CD14-positive monocyte (primary cell): ENCODE results near the gene TSHR. TPM values are rescaled to one million over a fixed set of nuclear protein-coding genes. Genes with fewer than 3 reads are reported as not detected.

ENCODE experiments used
- DNase-seq, 3 donors: peaks; one replicate each; pipeline ENCODE4 v3.0.0-alpha.2; 2011 to 2022
- H2AFZ ChIP-seq: 2 replicates; pipeline ENCODE4 v1.6.0; 2012; ENCODE audit warnings: mild to moderate bottlenecking, low read depth, low read length, inconsistent platforms; ENCODE audit not compliant: insufficient read depth, poor library complexity, severe bottlenecking
- H3K27ac ChIP-seq, 2 donors: 1 replicate in 1 of 2; 2 replicates in 1 of 2; pipeline ENCODE4 v1.5.1; 2012 to 2013; ENCODE audit warnings: low read length in 2 of 2, control low read depth in 1 of 2, inconsistent platforms in 1 of 2, low read depth in 1 of 2, mild to moderate bottlenecking in 1 of 2
- H3K27me3 ChIP-seq, 2 donors: one replicate each; pipeline versions ENCODE4 v1.6.0 to v1.6.1; 2011 to 2013; ENCODE audit warnings: low read length in 2 of 2; ENCODE audit not compliant: control insufficient read depth in 2 of 2, insufficient read depth in 2 of 2
- H3K36me3 ChIP-seq, 2 donors: replicated peaks in 1 of 2; 1 replicate in 1 of 2; 2 replicates in 1 of 2; pipeline versions ENCODE4 v1.5.1 to v1.6.1; 2012 to 2013; ENCODE audit warnings: low read length in 2 of 2, control low read depth in 1 of 2, inconsistent platforms in 1 of 2, mild to moderate bottlenecking in 1 of 2; ENCODE audit not compliant: insufficient read depth in 2 of 2, control insufficient read depth in 1 of 2
- H3K4me1 ChIP-seq, 2 donors: 1 replicate in 1 of 2; 2 replicates in 1 of 2; pipeline versions ENCODE4 v1.5.1 to v1.6.1; 2012 to 2013; ENCODE audit warnings: low read length in 2 of 2, control low read depth in 1 of 2, inconsistent platforms in 1 of 2, mild to moderate bottlenecking in 1 of 2, moderate library complexity in 1 of 2; ENCODE audit not compliant: insufficient read depth in 2 of 2, control insufficient read depth in 1 of 2
- H3K4me2 ChIP-seq: replicated peaks from 2 replicates; pipeline ENCODE3; 2012; ENCODE audit warnings: low read length, moderate library complexity, mild to moderate bottlenecking; ENCODE audit not compliant: poor library complexity, severe bottlenecking; ENCODE audit errors: extremely low read depth
- H3K4me3 ChIP-seq, 3 experiments: fragments of 200-600 bp in 1 of 3; sonication (generic) in 1 of 3; replicated peaks in 1 of 3; 1 replicate in 2 of 3; 2 replicates in 1 of 3; pipeline ENCODE4 v1.5.1; 2011 to 2013; ENCODE audit warnings: low read length in 3 of 3, mild to moderate bottlenecking in 3 of 3, control low read depth in 2 of 3, low read depth in 2 of 3, inconsistent platforms in 1 of 3, moderate library complexity in 1 of 3
- H3K79me2 ChIP-seq: 2 replicates; pipeline ENCODE4 v1.6.0; 2012; ENCODE audit warnings: mild to moderate bottlenecking, control low read depth, inconsistent platforms, low read length, moderate library complexity; ENCODE audit not compliant: insufficient read depth
- H3K9ac ChIP-seq: 2 replicates; pipeline ENCODE4 v1.6.0; 2017; ENCODE audit warnings: low read length, mild to moderate bottlenecking; ENCODE audit not compliant: insufficient read depth, poor library complexity, severe bottlenecking
- H3K9me3 ChIP-seq, 2 donors: replicated peaks in 1 of 2; 1 replicate in 1 of 2; 2 replicates in 1 of 2; pipeline versions ENCODE4 v1.5.1 to v1.6.1; 2012 to 2013; ENCODE audit warnings: low read length in 2 of 2, control low read depth in 1 of 2; ENCODE audit not compliant: control insufficient read depth in 1 of 2, insufficient read depth in 1 of 2
- H4K20me1 ChIP-seq: 2 replicates; pipeline ENCODE4 v1.6.0; 2012; ENCODE audit warnings: mild to moderate bottlenecking, low read length, control low read depth, moderate library complexity; ENCODE audit not compliant: insufficient read depth
- H3K27ac Mint-ChIP-seq, 7 donors: one replicate each; pipeline ENCODE4 v1.8.0; 2020; ENCODE audit warnings: mild to moderate bottlenecking in 7 of 7, mixed read lengths in 7 of 7, moderate library complexity in 6 of 7, inconsistent platforms in 2 of 7
- H3K27me3 Mint-ChIP-seq, 3 donors: one replicate each; pipeline ENCODE4 v1.8.0; 2021 to 2022; ENCODE audit warnings: low read depth in 3 of 3, mild to moderate bottlenecking in 3 of 3, mixed read lengths in 3 of 3, moderate library complexity in 3 of 3, inconsistent platforms in 1 of 3
- H3K36me3 Mint-ChIP-seq, 2 donors: one replicate each; pipeline ENCODE4 v1.8.0; 2020; ENCODE audit warnings: mixed read lengths in 2 of 2, inconsistent platforms in 1 of 2, mild to moderate bottlenecking in 1 of 2
- H3K4me1 Mint-ChIP-seq: one replicate; pipeline ENCODE4 v1.8.0; 2020; ENCODE audit warnings: mild to moderate bottlenecking, mixed read lengths
- H3K4me3 Mint-ChIP-seq, 2 donors: one replicate each; pipeline ENCODE4 v1.8.0; 2020; ENCODE audit warnings: mild to moderate bottlenecking in 2 of 2, mixed read lengths in 2 of 2, moderate library complexity in 1 of 2
- H3K9me3 Mint-ChIP-seq, 7 donors: one replicate each; pipeline ENCODE4 v1.8.0; 2020 to 2022; ENCODE audit warnings: mixed read lengths in 7 of 7, mild to moderate bottlenecking in 6 of 7, moderate library complexity in 6 of 7, inconsistent platforms in 2 of 7
- CTCF ChIP-seq: fragments of 200-600 bp; IDR thresholded peaks from one replicate; pipeline ENCODE4 v1.8.0; 2022; ENCODE audit warnings: antibody characterized with exemption, mild to moderate bottlenecking
- WGBS: methylation state at CpG from one replicate; pipeline ENCODE4 v1.1.5; 2013; ENCODE audit warnings: missing lambda C conversion rate; ENCODE audit not compliant: insufficient coverage; 5-methylcytosine and 5-hydroxymethylcytosine counted together
- intact Hi-C, 2 donors: fragments of 100-400 bp; cut with micrococcal nuclease; formaldehyde crosslinking; loops; one replicate each; pipeline versions ENCODE4 v1.15.0 to v1.15.1; 2023
- polyA plus RNA-seq, 3 donors: library from polyadenylated mRNA; depleted of rRNA in 1 of 3; unstranded in 2 of 3; stranded (reverse) in 1 of 3; fragments of 300-500 nt in 2 of 3; fragments of >200 nt in 1 of 3; fragmentation: Illumina TruSeq in 2 of 3; gene quantifications; 1 replicate in 2 of 3; 2 replicates in 1 of 3; pipeline ENCODE4 v1.2.3, GENCODE V29; 2012 to 2021

TSHR gene
- polyA plus RNA-seq, 3 donors = not detected

GRCh38 chr14:80977221-80977620, 21.8 kb downstream of the TSHR start:
- Mint-ChIP-seq H3K27ac (no peak overlapping the region), H3K4me3 (no peak overlapping the region), H3K36me3 (no peaks in the 10 kb centered on the region), H3K9me3 (peaks cover 0 to 1% (median 0%) of the 10 kb centered on the region in 7 donors), H3K4me1 (no peaks in the 10 kb centered on the region), H3K27me3 (peaks cover 3% of the 10 kb centered on the region in 3 donors)
- Histone ChIP-seq H3K27me3 (no peaks in the 10 kb centered on the region), H3K4me2 (no peak overlapping the region), H4K20me1 (no peaks in the 10 kb centered on the region), H2AFZ (no peak overlapping the region), H3K9me3 (no peaks in the 10 kb centered on the region), H3K36me3 (no peaks in the 10 kb centered on the region), H3K4me3 (no peak overlapping the region), H3K9ac (no peak overlapping the region), H3K4me1 (no peaks in the 10 kb centered on the region), H3K79me2 (no peaks in the 10 kb centered on the region), H3K27ac (no peak overlapping the region)
- intact Hi-C loops = no loop called here
- no peak for TF ChIP-seq CTCF
- DNase-seq = no peak

GRCh38 chr14:80978403-80978802, 23.0 kb downstream of the TSHR start:
- H3K4me1 Mint-ChIP-seq = no peaks in the 10 kb centered on the region
- Histone ChIP-seq H3K27me3 (no peaks in the 10 kb centered on the region), H3K79me2 (no peaks in the 10 kb centered on the region), H2AFZ (no peak overlapping the region), H3K4me2 (no peak overlapping the region), H3K36me3 (no peaks in the 10 kb centered on the region), H3K9me3 (no peaks in the 10 kb centered on the region), H4K20me1 (no peaks in the 10 kb centered on the region), H3K4me3 (no peak overlapping the region), H3K27ac (no peak overlapping the region), H3K9ac (no peak overlapping the region), H3K4me1 (no peaks in the 10 kb centered on the region)
- peaks cover 3 to 4% (median 3%) of the 10 kb centered on the region in 3 donors for H3K27me3 Mint-ChIP-seq
- 85% methylated on average over 2 of the region's 2 CpGs for WGBS
- H3K27ac Mint-ChIP-seq = no peak overlapping the region
- no peak for TF ChIP-seq CTCF
- intact Hi-C loops = no loop called here
- no peak overlapping the region for H3K4me3 Mint-ChIP-seq
- peaks cover 0 to 1% (median 0%) of the 10 kb centered on the region in 7 donors for H3K9me3 Mint-ChIP-seq
- no peaks in the 10 kb centered on the region for H3K36me3 Mint-ChIP-seq
- DNase-seq = no peak
